ENCODE results near the gene ARSB.

ARSB gene

GRCh38 chr5:79030663-79031484 is 45.8 kb upstream of the ARSB start:
- H3K27me3 ChIP-seq (ENCODE audit: insufficient read depth, poor library complexity, severe bottlenecking), result no peaks in the 10 kb centered on the region
- no peak overlapping the region for H3K27ac ChIP-seq (ENCODE audit: poor library complexity, severe bottlenecking)
- no peak for TF ChIP-seq CTCF (IDR thresholded peaks at IDR 0.05; ENCODE audit: poor library complexity, severe bottlenecking)
- no peaks in the 10 kb centered on the region for H3K4me1 ChIP-seq (ENCODE audit: insufficient read depth, poor library complexity, severe bottlenecking)
- no peak overlapping the region for H3K4me3 ChIP-seq (ENCODE audit: severe bottlenecking)
- DNase-seq (ENCODE audit: low spot score), result no peak
- ATAC-seq (ENCODE audit: low read depth), result no peak
- no peaks in the 10 kb centered on the region for H3K9me3 ChIP-seq (ENCODE audit: severe bottlenecking)
- no peaks in the 10 kb centered on the region for H3K36me3 ChIP-seq (ENCODE audit: low read depth)

DNA sequence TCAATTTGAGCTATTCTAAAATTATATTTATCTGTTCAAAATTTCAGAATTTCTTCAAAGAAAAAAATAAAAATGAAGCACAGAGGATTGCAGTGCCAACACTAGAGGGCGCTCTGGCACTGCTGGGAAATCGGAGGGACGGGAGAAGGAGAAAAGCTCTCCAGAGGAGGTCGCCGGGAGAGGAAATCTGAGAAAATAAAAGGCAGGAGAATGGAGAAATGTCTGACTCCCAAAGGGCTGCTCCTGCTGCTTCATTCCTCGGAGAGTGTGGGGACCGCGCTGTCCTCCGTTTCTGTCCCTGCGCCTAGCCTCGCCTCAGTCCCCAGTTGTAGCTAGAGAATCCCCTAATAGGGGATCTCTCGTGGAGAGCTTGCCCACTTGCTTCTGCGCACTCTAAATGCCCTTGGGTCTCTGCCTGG is 40.0 kb upstream of the ARSB start:
- no peak for DNase-seq (ENCODE audit: low spot score)
- H3K27ac ChIP-seq (ENCODE audit: poor library complexity, severe bottlenecking), result no peak overlapping the region
- H3K9me3 ChIP-seq (ENCODE audit: severe bottlenecking), result no peaks in the 10 kb centered on the region
- no peaks in the 10 kb centered on the region for H3K36me3 ChIP-seq (ENCODE audit: low read depth)
- peak; percentile 63 for ATAC-seq (ENCODE audit: low read depth)
- H3K4me3 ChIP-seq (ENCODE audit: severe bottlenecking), result no peak overlapping the region
- no peaks in the 10 kb centered on the region for H3K27me3 ChIP-seq (ENCODE audit: insufficient read depth, poor library complexity, severe bottlenecking)
- H3K4me1 ChIP-seq (ENCODE audit: insufficient read depth, poor library complexity, severe bottlenecking), result no peaks in the 10 kb centered on the region
- TF ChIP-seq CTCF (IDR thresholded peaks at IDR 0.05; ENCODE audit: poor library complexity, severe bottlenecking), result peak; percentile 100

DNA sequence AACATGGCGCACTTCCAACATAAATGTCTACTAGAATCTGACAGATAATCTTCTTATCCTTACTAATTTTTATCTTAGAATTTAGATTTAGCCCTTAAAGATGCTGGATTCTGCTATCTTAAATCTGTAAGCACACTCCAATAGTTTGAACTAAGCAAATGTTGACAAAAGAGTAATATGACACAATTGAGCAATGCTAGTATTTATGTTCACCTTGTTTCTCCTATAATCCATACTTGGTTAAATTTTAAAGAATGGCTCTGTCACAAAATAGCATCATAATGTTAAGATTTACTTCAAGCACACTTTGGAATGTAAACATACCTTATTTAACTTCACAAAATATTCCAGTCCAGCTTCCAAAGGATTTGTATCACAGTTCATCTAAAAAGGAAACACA is 38.8 kb upstream of the ARSB start:
- Histone ChIP-seq H3K4me3 (ENCODE audit: severe bottlenecking) (no peak overlapping the region), H3K4me1 (ENCODE audit: insufficient read depth, poor library complexity, severe bottlenecking) (no peaks in the 10 kb centered on the region), H3K27me3 (ENCODE audit: insufficient read depth, poor library complexity, severe bottlenecking) (no peaks in the 10 kb centered on the region), H3K9me3 (ENCODE audit: severe bottlenecking) (no peaks in the 10 kb centered on the region), H3K36me3 (ENCODE audit: low read depth) (no peaks in the 10 kb centered on the region), H3K27ac (ENCODE audit: poor library complexity, severe bottlenecking) (no peak overlapping the region)
- no peak for ATAC-seq (ENCODE audit: low read depth)
- DNase-seq (ENCODE audit: low spot score), result no peak
- TF ChIP-seq CTCF (IDR thresholded peaks at IDR 0.05; ENCODE audit: poor library complexity, severe bottlenecking), result no peak

- no peak for TF ChIP-seq CTCF (IDR thresholded peaks at IDR 0.05; ENCODE audit: poor library complexity, severe bottlenecking)
- no peak for ATAC-seq (ENCODE audit: low read depth)
- no peak overlapping the region for H3K27ac ChIP-seq (ENCODE audit: poor library complexity, severe bottlenecking)
Measured at GRCh38 chr5:79023348-79023747, 38.2 kb upstream of the ARSB start.

GRCh38 chr5:79022771-79023170 is 37.7 kb upstream of the ARSB start:
- H3K4me3 ChIP-seq (ENCODE audit: severe bottlenecking), result no peak overlapping the region
- ATAC-seq (ENCODE audit: low read depth) (no peak), DNase-seq (ENCODE audit: low spot score) (no peak)
- no peaks in the 10 kb centered on the region for H3K36me3 ChIP-seq (ENCODE audit: low read depth)
- TF ChIP-seq CTCF (IDR thresholded peaks at IDR 0.05; ENCODE audit: poor library complexity, severe bottlenecking), result no peak
- no peaks in the 10 kb centered on the region for H3K27me3 ChIP-seq (ENCODE audit: insufficient read depth, poor library complexity, severe bottlenecking)
- H3K9me3 ChIP-seq (ENCODE audit: severe bottlenecking), result no peaks in the 10 kb centered on the region
- H3K4me1 ChIP-seq (ENCODE audit: insufficient read depth, poor library complexity, severe bottlenecking), result no peaks in the 10 kb centered on the region
- H3K27ac ChIP-seq (ENCODE audit: poor library complexity, severe bottlenecking), result no peak overlapping the region

More at GRCh38 chr5:79023348-79023747, 38.2 kb upstream of the ARSB start:
- no peak for DNase-seq (ENCODE audit: low spot score)
- Histone ChIP-seq H3K4me3 (ENCODE audit: severe bottlenecking) (no peak overlapping the region), H3K9me3 (ENCODE audit: severe bottlenecking) (no peaks in the 10 kb centered on the region), H3K36me3 (ENCODE audit: low read depth) (no peaks in the 10 kb centered on the region), H3K27me3 (ENCODE audit: insufficient read depth, poor library complexity, severe bottlenecking) (no peaks in the 10 kb centered on the region), H3K4me1 (ENCODE audit: insufficient read depth, poor library complexity, severe bottlenecking) (no peaks in the 10 kb centered on the region)

Data from RWPE2 (cell line).